ENCODE results near the gene D2HGDH.

Gene D2HGDH

GRCh38 chr2:241734467-241735208 lies at the start of gene D2HGDH:
Gene D2HGDH, plus strand, starts transcription at chr2:241734630. Its CDS starts 595 bp downstream, at chr2:241735225.
- peak; percentile 77 for DNase-seq (ENCODE audit: low read depth)
- H3K4me3 ChIP-seq (ENCODE audit: low read length), result peak within 1 kb of the TSS; percentile 76
- TF ChIP-seq CTCF (conservative IDR thresholded peaks at IDR 0.05; ENCODE audit: low read length), result no peak

DNA sequence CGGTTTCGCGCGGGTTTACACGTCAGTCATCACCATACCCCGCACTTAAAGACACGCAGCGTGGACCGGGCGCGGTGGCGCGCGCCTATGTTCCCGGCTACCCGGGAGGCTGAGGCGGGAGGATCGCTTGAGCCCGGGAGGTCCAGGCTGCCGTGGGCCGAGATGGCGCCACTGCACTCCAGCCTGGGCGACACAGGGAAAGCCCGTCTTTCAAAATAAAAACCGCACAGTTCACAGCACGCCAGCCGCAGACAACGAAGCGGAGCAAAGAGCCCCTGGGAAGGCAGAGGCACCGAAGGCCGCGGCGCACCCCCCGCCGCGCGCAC lies 48.1 kb upstream of the D2HGDH start:
- H3K4me3 ChIP-seq (ENCODE audit: low read length), result peak overlapping the region; percentile 81
- TF ChIP-seq CTCF (conservative IDR thresholded peaks at IDR 0.05; ENCODE audit: low read length), result no peak
- no peak for DNase-seq (ENCODE audit: low read depth)

- DNase-seq (ENCODE audit: low read depth), result peak; percentile 95
- H3K4me3 ChIP-seq (ENCODE audit: low read length), result peak within 1 kb of the TSS; percentile 93
- TF ChIP-seq CTCF (conservative IDR thresholded peaks at IDR 0.05; ENCODE audit: low read length), result no peak
Measured at GRCh38 chr2:241686650-241687425, 47.6 kb upstream of the D2HGDH start, which contains the start of gene DTYMK. Gene DTYMK, minus strand, starts transcription at chr2:241686815. Its CDS starts 32 bp downstream, at chr2:241686783.

DNA sequence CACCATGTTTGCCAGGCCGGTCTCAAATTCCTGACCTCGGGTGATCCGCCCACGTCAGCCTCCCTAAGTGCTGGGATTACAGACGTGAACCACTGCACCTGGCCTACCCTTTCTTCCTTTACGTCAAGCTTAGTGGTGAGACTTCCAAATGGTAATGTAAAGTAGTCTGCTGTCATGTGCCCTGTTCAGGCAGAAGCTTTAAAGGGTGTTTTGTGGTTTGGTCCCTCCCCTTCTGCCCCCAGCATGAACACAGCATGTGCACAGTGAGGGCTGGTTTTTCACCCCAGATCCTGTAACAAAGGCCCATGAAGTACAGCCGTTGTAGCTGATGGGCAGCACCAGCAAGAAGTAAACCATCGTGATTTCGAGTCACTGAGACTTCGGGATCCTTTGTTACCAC lies 45.1 kb upstream of the D2HGDH start:
- DNase-seq (ENCODE audit: low read depth), result no peak
- TF ChIP-seq CTCF (conservative IDR thresholded peaks at IDR 0.05; ENCODE audit: low read length), result no peak
- no peak overlapping the region for H3K4me3 ChIP-seq (ENCODE audit: low read length)

- TF ChIP-seq CTCF (conservative IDR thresholded peaks at IDR 0.05; ENCODE audit: low read length), result no peak
- DNase-seq (ENCODE audit: low read depth), result no peak
- H3K4me3 ChIP-seq (ENCODE audit: low read length), result no peak overlapping the region
Measured at GRCh38 chr2:241690202-241690717, 44.2 kb upstream of the D2HGDH start.

- TF ChIP-seq CTCF (conservative IDR thresholded peaks at IDR 0.05; ENCODE audit: low read length), result no peak
- H3K4me3 ChIP-seq (ENCODE audit: low read length), result no peak overlapping the region
- DNase-seq (ENCODE audit: low read depth), result peak; percentile 89
Measured at GRCh38 chr2:241692448-241692847, 42.0 kb upstream of the D2HGDH start.
